HG02884 (cell line): ENCODE results near the gene MEI1.

Experiments
- ATAC-seq: cut with Tn5 transposase; IDR thresholded peaks from one replicate; pipeline ENCODE4 v1.9.1; 2021; ENCODE audit warnings: mild to moderate bottlenecking, moderate library complexity; ENCODE audit not compliant: unreplicated experiment

MEI1 gene

DNA sequence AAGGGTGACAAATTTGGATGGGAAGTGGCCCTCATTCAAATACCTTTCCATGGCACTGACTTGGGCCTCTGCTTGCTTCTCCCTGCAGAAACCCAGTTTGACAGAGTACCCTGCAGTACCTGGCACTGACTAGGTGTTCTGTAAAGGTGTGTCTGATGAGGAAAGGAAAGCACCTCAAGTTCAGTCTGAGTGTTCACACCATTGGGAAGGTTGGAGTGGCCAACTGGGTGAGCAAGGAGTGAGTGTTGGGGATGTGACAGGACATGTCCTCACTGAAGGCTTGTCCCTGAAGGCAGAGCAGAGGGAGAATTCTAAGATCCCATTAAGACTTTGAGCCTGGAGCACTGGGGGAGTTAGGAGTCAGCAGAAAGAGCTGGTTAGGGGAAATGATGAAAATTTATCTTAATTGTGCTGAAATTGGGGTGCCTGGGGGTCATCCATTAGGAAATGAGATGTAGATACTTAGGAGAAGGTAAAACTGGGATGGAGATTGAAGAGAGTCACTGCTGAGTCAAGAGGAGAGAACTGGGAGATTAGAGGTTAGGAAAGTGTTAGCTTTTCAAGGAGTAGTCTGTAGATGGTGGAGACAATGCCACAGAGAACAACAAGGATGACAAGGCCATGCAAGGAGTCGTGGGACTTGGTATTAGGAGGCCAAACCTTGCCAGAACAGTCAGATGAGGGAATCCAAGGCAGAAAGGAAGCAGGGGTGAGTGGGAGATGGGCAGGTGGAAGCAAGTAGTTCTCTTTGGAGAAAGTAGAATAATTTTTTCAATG is 139.7 kb downstream of the MEI1 start:
- ATAC-seq: no peak

DNA sequence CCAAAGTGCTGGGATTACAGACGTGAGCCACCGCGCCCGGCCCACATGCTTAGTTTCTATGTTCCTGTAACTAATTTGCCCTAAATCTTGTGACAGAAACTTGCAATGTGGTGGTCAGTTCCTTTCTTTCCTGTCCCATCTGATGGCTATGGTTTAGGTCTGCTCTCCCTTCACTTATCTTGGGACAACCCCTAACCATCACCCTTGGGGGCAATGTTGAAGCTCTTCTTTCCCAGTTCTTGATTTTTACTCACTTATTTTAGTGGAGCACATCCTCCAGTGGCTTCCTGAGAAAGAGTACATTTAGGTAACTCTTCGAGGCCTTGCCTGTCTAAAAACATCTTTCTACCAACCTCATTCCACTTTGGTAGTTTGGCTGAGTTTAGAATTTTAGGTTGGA is 140.9 kb downstream of the MEI1 start:
- ATAC-seq: no peak

DNA sequence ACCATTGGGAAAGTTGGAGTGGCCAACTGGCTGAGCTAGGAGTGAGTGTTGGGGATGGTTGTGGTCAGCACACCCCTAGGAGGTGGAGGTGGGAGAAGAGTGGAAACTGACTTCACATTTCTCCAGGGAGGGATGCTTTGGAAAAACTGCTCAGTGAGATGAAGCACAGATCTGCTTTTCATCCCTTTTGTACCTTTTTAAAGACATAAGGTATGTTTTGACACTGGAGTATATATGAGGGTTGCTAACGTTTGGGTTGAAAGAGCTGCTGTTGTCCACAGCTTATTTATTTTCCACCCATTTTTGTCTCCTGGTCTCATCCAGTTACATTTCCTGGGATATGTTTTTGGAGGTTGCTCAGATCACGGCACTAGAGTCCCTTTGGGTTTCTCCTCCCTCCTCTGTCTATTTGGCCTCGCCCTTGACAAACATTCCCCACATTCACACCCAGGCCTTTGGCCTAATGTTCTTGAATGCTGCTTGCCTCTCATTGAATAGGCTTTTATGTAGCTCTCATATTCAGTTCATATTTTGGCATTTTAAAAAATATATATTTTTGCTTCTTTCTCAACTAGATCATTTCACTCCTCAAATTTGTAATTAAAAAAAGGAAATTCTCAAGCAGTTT is 141.9 kb downstream of the MEI1 start:
- no peak for ATAC-seq

DNA sequence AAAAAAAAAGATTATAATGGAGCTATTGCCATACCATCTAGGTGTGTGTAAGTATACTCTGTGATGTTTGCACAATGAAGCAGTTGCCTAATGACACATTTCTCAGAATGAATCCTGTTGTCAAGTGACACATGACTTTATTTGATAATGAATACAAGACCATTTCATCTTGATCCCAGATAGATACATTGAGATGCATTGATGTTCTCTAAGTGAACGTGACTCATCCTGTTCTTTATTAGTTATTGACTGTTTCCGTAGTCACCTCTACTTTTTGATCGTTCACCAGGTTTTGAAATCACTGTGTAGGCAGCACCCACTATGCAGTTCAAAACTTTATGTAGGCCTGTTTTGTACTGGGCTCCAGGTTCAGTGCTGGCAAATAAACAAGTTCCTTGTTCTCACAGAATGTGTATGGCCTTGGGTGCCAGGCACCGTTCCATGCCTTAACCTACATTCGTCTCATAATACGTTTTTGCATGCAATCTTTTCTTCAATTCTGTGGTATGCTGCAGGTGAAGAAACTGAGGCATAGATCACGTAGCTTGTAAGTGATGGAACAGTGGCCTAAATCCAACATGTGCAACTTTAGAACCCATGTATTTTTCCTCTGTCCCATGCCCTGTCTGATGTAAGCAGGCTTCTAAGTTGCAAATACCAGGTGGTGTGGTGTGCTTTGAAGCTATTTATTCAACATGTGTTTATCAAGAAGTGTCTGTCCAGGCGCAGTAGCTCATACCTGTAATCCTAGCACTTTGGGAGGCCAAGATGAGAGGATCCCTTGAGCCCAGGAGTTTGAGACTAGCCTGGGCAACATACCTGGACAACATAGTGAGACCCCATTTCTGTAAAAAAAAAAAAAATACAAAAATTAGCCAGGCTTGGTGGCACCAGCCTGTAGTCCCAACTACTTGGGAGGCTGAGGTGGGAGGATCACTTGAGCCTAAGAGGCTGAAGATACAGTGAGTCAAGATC is 144.0 kb downstream of the MEI1 start:
- ATAC-seq: no peak

DNA sequence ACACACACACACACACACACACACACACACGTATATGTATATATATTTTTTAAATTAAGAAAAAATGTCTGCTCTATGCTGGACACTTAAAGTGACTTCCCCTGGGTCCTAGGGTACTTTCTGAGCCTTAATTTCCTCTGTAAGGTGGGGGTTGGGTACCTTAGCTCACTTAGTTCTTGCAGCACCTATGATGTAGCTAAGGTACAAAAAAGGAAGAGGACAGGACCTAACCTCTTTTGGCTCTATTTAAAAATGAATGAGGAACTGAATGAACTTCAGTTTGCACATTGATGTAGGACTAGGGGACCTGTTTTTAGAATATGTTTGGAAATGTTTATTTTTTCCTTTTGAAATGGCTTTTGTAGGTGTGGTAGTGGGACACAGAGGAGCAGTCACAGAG is 144.7 kb downstream of the MEI1 start:
- ATAC-seq: no peak

DNA sequence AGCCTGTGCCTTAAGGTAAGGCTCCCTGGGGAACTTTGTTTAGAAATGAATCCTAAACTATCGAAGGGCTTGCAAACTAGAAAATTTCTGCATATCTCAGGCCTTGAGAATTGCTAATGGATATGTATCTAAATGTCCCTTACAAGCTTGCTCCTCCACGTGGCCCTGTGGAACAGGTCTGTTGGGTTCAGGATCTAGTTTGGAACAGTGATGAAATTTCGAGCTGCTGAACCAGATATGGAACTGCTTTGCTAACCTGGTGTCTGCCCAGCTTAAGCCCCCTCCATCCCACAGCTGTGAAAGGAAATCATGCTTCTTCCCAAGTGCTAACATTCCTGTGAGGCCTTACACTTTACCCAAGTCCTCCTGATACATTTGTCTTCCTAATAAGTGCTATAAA is 145.2 kb downstream of the MEI1 start:
- ATAC-seq: no peak

DNA sequence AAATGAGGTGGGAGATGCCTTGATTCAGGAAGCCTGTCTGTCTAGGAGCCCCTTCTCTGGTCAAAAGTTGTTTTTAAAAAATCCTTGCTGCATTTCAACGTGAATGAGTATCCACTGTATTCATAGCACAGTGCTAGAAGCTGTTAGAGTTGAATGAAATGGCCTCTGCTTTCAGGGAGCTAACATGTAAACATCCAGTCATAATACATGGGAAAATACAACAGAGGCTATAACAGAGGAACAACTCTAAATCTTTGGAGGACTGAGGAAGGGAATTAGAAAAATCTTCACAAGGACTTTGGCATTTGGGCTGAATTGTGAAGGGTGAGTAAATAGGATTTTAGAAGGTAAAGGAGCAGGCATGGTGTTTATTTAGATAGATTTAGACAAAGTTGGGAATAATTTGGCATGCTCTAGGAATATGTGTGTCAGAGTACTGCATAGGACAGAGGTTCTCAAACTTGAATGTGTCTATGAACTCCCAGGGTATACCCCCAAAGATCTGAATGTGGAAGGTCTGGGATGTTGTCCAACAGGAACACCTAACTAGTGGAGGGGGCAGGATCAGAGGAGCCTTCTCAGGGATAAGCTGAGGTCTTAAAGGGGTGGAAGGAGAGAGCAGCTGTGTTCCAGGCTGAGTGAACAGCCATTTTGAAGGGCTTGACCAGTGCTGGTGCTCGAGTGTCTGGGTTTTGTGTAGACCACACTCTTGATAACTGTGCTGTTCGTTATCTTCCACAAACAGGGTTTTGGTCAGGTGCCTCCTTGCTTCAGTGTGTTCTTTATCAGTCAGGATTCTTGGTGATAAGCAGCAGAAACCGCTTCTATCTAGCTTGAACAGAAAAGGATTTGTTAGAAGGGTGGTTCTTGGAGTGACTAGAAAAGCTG is 146.3 kb downstream of the MEI1 start:
- ATAC-seq: no peak

DNA sequence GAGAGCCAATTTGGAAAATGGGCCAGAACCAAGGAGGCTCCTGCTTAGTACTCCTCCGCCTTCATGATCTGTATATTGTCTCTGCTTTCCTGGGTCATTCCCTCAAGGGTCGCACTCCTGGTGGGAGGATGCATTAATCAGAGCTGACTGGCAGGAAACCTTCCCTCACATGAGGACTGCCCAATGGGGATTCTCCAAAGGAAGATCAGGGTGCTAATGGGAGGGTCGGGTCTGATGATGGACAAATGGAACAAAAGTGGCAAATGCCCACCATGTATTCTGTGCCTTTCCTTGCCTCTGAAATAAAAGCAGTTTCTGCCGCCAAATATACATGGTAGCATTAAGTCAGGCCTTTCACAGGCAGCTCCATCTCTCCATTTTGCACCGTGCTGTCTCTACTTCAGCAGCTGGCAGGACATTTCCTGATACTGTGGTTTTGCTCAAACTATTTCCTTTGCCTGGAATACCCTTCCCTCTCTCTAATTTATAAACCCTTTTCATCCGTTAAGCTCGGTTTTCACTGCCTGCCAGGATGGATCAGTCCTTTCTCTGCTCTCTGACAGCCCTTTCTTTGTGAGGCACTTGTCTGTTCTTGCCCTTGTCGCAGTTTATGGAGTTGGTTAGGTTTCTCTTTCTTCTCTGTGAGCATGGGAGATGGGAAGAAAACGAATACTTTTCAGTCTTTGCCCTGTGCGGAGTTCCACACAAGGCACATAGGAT is 147.1 kb downstream of the MEI1 start:
- ATAC-seq: no peak

DNA sequence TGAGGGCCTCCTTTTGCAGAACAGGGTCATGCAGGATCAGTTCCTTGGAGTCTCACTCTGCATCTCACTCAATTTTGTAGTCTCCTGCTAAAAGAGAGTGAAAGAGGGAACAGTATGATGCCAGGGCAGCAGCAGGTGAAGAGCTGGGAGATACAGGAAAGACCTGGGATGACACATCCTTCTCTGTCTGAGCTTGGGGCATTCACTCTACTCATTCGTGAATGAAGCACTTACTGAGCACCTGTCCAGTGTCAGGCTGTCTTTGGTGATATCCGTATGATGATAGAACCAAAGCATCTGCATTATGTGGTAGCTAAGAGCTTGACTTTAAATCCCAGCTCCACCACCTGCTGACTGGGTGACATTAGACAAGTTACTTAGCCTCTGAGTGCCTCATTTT is 148.0 kb downstream of the MEI1 start:
- ATAC-seq: no peak

DNA sequence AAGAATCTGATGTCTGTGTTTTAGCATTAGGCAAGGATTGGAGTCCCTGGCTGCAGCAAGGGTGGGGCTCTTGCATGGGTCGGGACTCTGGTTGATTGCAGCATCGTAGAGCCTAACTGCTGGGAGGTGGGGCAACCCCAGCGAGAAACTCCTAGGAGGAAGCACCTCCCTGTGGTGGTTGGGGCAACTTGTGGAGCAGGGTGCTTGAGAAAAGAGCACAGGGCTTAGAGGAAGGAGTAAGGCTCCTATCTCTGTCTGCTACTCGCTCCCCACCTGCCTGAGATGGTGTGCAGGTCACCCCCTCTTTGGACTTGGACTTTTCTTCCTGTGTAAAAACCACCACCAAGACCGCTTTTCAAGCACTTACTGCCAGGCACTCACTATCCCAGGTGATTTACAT is 149.2 kb downstream of the MEI1 start:
- ATAC-seq: no peak
